CD4-positive, alpha-beta T cell treated with Interleukin-4 for 1 hour (primary cell): ENCODE data around the gene SEC61G.

ENCODE experiments used
- DNase-seq, 2 donors: peaks; one replicate each; pipeline ENCODE4 v3.0.0-alpha.2; 2020 to 2022

The SEC61G gene

DNA sequence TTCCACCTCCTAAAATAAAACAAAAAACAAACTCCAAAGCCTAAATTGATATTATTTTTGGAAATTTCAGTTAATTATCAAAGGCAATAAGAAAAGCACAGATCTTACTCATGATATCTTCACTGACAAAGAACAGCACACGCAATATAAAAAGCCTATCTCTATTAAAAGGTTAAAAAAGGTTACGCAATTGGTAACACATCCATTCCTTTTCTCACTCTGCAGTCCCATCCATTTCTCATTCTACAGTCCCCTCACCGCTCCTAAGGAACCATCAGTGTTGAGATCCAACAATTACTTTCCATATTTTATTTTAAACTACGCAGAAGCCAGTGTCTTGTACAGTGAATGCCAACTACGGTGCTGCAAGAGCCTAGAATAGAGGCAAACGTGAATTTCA lies 1.3 kb downstream of the SEC61G start:
- DNase-seq: no peak

DNA sequence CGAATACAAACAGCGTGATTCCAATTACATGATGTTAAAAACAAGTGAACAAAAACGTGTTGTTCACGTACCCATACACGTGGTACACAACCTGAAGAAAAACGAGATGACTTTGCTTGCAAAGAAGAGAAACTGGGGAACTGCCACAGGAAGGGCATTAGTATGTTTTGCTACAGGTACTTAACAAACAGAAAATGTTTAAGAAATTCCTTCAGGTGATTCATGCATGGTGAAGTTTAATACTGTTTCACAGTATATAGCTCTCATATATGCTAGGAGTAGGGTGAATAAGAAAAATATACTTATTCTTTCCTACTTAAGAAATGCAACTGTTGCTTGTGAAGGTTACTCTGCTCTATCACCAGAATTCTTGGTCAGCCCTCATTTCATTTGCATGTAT lies 9.8 kb downstream of the SEC61G start:
- no peak for DNase-seq

DNA sequence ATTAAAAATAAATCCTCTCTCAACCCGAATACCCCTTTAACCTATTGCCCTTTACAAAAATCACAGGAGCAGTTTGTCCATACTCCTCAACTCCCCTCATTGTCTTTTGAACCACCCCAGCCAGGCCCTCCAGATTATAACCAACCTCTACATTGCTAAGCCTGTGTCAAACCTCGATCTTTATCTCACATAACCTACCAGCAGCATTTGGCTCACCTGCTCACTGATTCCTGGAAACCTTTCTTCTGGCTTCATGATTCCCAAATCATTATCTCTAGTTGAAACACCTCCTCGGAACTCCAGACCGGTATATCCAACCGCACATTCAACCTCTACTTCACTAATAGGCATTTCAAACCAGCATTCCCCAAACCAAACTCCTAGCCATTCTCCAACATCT lies 11.8 kb downstream of the SEC61G start:
- no peak for DNase-seq

DNA sequence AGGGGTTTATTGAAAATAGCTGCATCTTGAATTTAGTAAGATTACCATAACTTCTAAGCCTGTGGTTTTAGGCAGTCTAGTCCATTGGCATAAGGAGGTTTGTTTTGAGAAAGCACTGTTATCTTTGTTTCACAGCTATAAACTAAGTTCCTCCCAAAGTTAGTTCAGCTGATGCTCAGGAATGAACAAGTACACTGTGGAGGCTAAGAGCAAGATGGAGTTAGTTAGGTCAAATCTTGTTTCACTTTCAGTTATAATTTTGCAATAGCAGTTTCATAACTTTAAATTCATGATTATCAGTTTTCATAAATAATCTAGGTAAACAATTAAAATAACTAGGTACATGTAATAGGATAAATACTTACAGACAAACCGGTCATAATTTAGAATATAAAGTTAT lies 15.4 kb downstream of the SEC61G start:
- no peak for DNase-seq

DNA sequence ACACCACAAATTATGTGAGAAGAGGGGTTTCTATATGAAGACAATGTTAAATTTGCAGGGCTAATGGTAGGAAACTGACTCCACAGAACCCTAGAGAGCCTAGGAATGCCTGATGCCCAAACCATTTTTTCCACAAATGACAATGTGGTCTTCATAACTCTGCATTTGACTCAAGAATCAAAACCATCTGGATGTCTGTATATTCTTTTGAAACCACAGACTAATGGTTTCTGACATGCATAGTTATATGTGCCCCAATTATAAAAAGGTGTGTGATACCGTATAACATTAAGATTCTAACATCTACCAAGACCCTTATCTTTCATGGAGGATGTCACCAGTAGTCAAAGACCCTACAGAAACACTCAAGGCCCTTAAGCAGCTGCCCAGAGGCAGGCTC lies 20.3 kb downstream of the SEC61G start:
- DNase-seq: no peak

DNA sequence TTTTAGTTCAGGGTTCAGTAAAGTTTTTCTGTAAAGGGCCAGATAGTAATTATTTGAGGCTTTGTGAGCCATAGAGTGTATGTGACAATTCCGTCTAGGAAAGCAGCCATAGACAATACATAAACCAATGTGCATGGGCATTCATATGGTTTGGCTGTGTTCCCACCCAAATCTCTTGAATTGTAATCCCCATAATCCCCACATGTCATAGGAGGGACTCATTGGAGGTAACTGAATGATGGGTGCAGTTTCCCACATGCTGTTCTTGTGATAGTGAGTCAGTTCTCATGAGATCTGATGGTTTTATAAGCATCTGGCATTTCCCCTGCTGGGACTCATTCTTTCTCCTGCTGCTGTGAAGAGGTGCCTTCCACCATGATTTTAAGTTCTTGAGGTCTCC lies 29.9 kb downstream of the SEC61G start:
- DNase-seq: no peak

DNA sequence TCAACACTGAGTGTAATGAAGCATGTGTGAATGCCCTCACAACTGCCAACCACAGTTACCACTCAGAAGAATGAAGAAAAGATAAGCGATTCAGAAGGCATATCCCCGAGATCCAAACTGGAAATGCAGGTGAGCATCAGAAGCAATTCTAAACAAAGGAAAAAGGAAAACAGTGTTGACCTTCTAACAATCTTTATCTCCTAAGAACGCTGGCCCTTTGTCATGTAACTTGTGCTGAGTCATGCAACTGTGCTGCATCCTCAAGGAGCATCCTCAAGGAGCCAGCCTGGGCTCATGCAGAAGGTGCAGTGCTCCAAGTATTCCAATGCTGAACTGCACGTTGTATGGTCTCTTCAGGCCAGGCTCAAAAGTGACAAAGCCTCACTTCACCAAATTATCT lies 30.6 kb downstream of the SEC61G start:
- DNase-seq: no peak

DNA sequence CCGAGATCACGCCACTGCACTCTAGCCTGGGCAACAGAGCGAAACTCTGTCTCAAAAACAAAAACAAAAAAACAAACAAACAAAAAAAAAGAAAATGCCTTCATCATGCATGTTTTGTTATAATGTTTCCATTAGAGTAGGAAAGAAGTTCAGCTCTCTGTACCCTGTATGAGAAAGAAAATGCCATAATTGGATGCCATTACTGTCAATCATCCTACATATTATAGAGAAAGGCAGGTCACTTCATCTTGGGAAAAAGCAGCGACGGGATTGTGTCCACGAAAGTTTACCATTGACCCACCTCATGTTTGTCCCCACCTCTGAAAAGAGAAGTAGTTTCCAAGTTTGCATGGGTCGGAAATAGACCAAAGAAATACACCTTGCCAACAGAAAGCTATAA lies 33.8 kb downstream of the SEC61G start:
- no peak for DNase-seq

DNA sequence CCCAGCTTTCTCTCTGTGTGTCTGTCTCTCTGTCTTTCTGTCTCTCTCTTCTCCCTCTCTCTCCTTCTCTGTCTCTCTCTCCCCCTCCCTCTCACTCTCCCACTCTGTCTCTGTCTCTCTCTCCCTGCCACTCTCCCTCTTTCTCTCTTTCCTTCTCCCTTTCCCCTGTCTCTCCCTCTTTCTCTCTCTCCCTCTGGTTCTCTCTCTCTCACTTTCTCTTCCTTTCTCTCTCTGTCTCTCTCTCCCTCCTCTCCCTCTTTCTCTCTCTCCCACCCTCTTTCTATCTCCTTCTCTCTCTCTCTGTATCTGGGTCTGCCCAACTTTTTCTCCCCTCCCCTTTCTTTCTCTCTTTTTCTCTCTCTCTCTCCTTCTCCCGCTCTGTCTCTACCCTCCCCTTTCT lies 36.5 kb downstream of the SEC61G start:
- no peak for DNase-seq

DNA sequence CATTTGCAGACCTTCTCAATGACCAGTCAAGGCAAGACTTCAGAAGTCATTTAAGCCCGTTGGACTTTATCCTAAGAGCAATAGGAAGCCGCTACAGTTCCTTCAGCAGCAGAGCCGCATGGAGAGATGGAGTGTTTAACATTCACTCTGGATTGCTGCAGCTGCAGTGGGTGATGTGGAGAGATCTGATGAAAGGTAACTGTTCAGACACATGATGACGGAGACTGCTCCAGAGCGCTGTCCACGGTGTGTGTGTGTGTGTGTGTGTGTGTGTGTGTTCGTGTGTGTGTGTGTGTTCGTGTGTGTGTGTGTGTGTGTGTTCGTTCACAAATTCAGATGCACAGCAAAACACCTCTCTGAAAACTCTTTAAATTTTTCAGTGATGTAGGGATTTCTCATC lies 37.0 kb downstream of the SEC61G start:
- DNase-seq: no peak

DNA sequence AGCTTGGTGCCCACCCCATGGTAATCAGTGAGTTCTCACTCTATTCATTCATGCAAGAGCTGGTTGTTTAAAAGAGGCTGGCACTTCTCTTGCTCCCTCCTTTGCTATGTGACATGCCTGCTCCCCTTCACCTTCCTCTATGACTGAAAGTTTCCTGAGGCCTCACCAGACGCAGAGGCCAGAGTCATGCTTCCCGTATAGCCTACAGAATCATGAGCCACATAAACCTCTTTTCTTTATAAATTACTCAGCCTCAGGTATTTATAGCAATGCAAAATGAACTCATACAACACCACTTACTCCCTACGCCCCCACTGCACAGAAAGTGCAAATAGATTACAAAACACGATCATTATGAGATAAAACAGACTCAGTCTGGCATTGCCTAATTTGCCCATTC lies 39.0 kb downstream of the SEC61G start:
- DNase-seq: no peak

DNA sequence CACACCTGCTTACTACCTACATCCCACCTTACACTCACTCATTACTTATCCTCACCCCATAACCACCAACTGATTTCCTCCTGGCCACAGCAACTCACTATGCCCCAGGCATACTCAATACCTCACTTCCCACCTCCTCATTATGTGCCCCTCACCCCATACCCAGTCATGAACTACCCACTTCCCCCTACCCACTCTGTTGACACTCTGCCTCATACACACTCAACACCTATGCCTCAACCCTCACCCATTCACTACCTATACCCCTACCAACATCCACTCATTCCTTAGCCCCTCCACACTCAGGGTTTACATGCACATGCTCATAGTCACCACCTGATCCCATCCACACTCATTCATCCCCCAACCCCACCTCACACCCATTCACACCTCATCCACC lies 39.6 kb downstream of the SEC61G start:
- no peak for DNase-seq

DNA sequence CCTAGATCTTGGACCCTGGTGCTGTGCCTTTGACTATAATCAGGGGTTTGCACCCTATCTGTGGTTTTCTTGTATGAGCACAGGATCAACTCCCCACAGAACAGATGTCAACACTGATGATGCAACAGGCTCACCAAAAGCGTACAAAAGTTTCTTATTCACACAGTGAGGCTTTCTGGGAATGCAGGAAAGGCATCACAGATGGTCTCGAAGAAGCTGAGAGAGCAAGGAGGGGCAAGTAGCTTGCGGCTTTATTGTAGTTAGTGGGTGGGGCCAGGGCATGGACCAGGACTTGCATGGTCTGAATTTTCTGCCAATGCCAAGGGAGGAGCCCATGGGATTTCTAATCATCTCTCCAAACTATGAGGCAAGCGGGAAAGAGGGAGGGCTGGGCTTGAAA lies 46.2 kb downstream of the SEC61G start:
- DNase-seq: no peak

DNA sequence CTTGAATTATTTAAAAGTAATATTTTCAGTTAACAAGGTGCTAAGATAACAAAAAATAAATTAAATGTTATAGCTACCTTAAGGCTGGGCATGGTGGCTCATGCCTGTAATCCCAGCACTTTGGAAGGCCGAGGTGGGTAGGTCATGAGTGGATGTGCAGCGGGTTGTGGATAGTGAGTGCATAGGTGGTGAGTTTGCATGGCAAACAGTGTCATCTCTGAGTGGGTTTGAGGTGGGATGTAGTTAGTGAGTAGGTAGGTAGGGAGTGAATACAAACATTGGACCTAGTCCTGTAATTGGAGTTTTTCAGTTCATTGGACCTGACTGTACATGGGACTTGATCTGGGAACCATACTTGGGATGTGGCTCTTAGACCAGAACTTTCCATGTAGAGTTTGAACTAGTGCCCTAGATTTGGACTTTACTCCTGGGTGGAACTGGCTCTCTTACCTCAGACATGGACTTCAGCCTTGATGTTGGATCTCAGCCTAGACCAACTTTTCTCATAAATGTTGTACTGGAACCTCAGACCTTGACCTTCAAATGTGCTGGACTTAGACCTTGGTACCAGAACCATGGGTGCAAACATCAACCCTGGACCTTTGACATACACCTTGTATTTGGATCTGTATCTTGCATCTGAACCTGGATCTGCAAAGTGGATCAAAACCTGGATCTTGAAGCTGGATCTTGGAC lies 47.0 kb downstream of the SEC61G start:
- no peak for DNase-seq

DNA sequence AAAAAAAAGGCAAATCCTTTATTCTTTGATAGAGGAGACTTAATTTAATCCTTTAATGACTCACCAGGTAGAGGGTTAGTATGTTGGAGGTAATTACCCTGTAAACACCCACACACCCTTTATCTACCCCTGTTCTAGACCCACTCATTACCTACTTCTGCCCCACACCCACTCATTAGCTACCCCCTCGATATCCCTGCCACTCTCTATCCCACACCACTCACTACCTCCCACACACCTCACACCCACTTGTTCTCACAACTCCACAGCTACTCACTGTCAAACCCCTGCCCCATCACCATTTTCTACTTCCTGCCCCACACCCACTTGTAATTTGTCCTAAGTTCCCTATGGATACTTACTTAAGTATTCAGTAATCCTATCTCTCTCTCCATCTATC lies 49.7 kb downstream of the SEC61G start:
- DNase-seq: no peak

DNA sequence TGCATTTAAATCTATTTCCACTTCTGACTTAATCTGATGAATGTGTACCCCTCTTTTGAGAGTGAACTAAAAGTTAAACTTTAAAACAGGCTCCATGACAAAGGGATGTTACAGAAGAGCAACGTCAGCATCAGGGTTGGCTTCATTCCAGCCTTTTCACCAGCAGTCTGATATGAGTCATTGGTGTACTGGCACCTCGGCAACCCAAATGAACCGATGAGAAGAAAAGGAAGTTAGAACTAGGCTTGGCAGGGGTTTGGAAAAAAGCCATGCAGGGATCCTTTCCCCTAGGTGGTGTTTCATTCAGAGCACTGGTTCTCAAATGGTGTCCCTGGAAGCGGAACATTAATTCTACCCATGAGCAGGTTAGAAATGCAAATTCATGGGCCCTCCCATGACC lies 53.6 kb downstream of the SEC61G start:
- no peak for DNase-seq

DNA sequence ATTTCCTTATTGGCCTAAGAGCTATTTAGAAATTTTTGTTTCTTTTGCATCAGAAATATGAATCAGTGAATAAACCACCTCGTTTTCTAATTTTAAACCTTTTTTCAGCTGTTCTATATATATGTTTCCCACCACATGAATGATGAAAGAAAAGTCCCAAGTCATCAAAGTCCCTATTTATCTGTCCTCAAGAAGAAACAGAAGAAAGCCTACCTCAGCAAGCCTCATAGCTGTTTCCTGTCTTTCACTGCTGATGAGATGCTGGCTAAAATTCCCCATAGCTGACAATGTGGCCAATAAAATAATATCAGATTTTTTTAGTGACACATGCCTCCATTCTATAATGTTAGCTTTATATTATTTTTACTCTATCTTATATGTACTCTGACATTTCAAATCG lies 54.2 kb downstream of the SEC61G start:
- no peak for DNase-seq
